Stimulated activated CD8-positive, alpha-beta memory T cell treated with anti-CD3 and anti-CD28 coated beads, Interleukin-7, amount 100 ng/mL, for 4 hours (primary cell): ENCODE measurements around the gene TAS1R2.
"Not testable (repeated sequence)": the region's sequence is repeated elsewhere in the genome, so short reads cannot be mapped to it uniquely, and the experiment has no call there.

Experiments used
- DNase-seq, 2 donors: peaks; one replicate each; pipeline ENCODE4 v3.0.0-alpha.2; 2020; ENCODE audit warnings: low read depth in 2 of 2

Gene TAS1R2

GRCh38 chr1:18868801-18869424, 9.5 kb upstream of the TAS1R2 start:
- DNase-seq = no peak

GRCh38 chr1:18868354-18868753, 8.9 kb upstream of the TAS1R2 start:
- no peak for DNase-seq

GRCh38 chr1:18866846-18867245, 7.4 kb upstream of the TAS1R2 start:
- DNase-seq = no peak

- no peak for DNase-seq
These were observed 6.9 kb upstream of the TAS1R2 start for GRCh38 chr1:18866314-18866713.

- no peak for DNase-seq
These were observed 5.7 kb upstream of the TAS1R2 start for GRCh38 chr1:18865176-18865575.

GRCh38 chr1:18861590-18861989, 2.1 kb upstream of the TAS1R2 start:
- DNase-seq = no peak

GRCh38 chr1:18861082-18861481, 1.6 kb upstream of the TAS1R2 start:
- DNase-seq = no peak

GRCh38 chr1:18858070-18858688, 1.3 kb downstream of the TAS1R2 start:
- no peak for DNase-seq

- no peak for DNase-seq
These were observed 3.0 kb downstream of the TAS1R2 start for GRCh38 chr1:18856435-18856834.

- no peak for DNase-seq
These were observed 3.9 kb downstream of the TAS1R2 start for GRCh38 chr1:18855573-18855972.

GRCh38 chr1:18854331-18855025, 5.0 kb downstream of the TAS1R2 start:
- DNase-seq = no peak

- DNase-seq = no peak
These were observed 7.0 kb downstream of the TAS1R2 start for GRCh38 chr1:18852501-18852900.

GRCh38 chr1:18849261-18849711, 10.2 kb downstream of the TAS1R2 start:
- DNase-seq = no peak

- not testable (repeated sequence) for DNase-seq
These were observed 11.7 kb downstream of the TAS1R2 start for GRCh38 chr1:18847723-18848122.

- no peak for DNase-seq
These were observed 19.3 kb downstream of the TAS1R2 start for GRCh38 chr1:18840145-18840544.

GRCh38 chr1:18836654-18837053, 22.8 kb downstream of the TAS1R2 start:
- DNase-seq = no peak

- DNase-seq = not testable (repeated sequence)
These were observed 27.1 kb downstream of the TAS1R2 start for GRCh38 chr1:18832319-18832718.

GRCh38 chr1:18831656-18832055, 27.8 kb downstream of the TAS1R2 start:
- no peak for DNase-seq

- no peak for DNase-seq
These were observed 28.9 kb downstream of the TAS1R2 start for GRCh38 chr1:18830596-18830995.

- DNase-seq = no peak
These were observed 29.8 kb downstream of the TAS1R2 start for GRCh38 chr1:18829671-18830070.

GRCh38 chr1:18828224-18828623, 31.2 kb downstream of the TAS1R2 start:
- no peak for DNase-seq

- no peak for DNase-seq
These were observed 36.0 kb downstream of the TAS1R2 start for GRCh38 chr1:18823438-18823837.
